ENCODE measurements around the gene ATIC. TPM values are rescaled to one million over a fixed set of nuclear protein-coding genes. Genes with fewer than 3 reads are reported as not detected.
A peak's percentile ranks its signal among the peaks of the same experiment; 100 is the strongest.

ATIC gene
- total and polyA plus RNA-seq, 3 experiments from 2014 or later = 151 to 315 (median 298) TPM

- Histone ChIP-seq H3K27me3 (ENCODE audit: insufficient read depth, low read length, poor library complexity, severe bottlenecking) (no peaks in the 10 kb centered on the region), H3K4me3 (ENCODE audit: low read length) (no peak overlapping the region), H3K9me3 (ENCODE audit: low read length) (no peaks in the 10 kb centered on the region), H3K4me1 (ENCODE audit: insufficient read depth, low read length) (no peaks in the 10 kb centered on the region), H3K36me3 (ENCODE audit: insufficient read depth, low read length) (no peaks in the 10 kb centered on the region), H3K27ac (ENCODE audit: low read depth, low read length) (no peak overlapping the region)
- Mint-ChIP-seq H3K9me3 (no peaks in the 10 kb centered on the region), H3K27me3 (no peaks in the 10 kb centered on the region), H3K4me3 (no peak overlapping the region), H3K36me3 (peaks cover 6 to 18% (median 8%) of the 10 kb centered on the region in 3 donors), H3K4me1 (no peaks in the 10 kb centered on the region), H3K27ac (peak overlapping the region in 1 of 8 donors; percentile 37)
- CTCF ChIA-PET = no interaction called here
- no peak for DNase-seq
- POLR2A ChIA-PET = no interaction called here
Measured at GRCh38 chr2:215370112-215370965, 58.5 kb downstream of the ATIC start.

- CTCF ChIA-PET = no interaction called here
- POLR2A ChIA-PET = no interaction called here
Measured at GRCh38 chr2:215371915-215372897, 60.3 kb downstream of the ATIC start.

GRCh38 chr2:215372968-215373649 lies 61.2 kb downstream of the ATIC start:
- H3K27ac ChIP-seq (ENCODE audit: low read depth, low read length) = no peak overlapping the region
- no peaks in the 10 kb centered on the region for H3K27me3 Mint-ChIP-seq
- no peaks in the 10 kb centered on the region for H3K9me3 ChIP-seq (ENCODE audit: low read length)
- H3K27ac Mint-ChIP-seq = no peak overlapping the region
- DNase-seq = no peak
- H3K4me1 Mint-ChIP-seq = no peaks in the 10 kb centered on the region
- CTCF ChIA-PET = no interaction called here
- H3K36me3 ChIP-seq (ENCODE audit: insufficient read depth, low read length) = no peaks in the 10 kb centered on the region
- H3K4me1 ChIP-seq (ENCODE audit: insufficient read depth, low read length) = no peaks in the 10 kb centered on the region
- H3K9me3 Mint-ChIP-seq = no peaks in the 10 kb centered on the region
- no peaks in the 10 kb centered on the region for H3K27me3 ChIP-seq (ENCODE audit: insufficient read depth, low read length, poor library complexity, severe bottlenecking)
- no peak overlapping the region for H3K4me3 ChIP-seq (ENCODE audit: low read length)
- no peak overlapping the region for H3K4me3 Mint-ChIP-seq
- H3K36me3 Mint-ChIP-seq = peaks cover 0 to 9% (median 4%) of the 10 kb centered on the region in 3 donors
- POLR2A ChIA-PET = no interaction called here

More at GRCh38 chr2:215371915-215372897, 60.3 kb downstream of the ATIC start:
- no peaks in the 10 kb centered on the region for H3K4me1 Mint-ChIP-seq
- no peak overlapping the region for H3K27ac ChIP-seq (ENCODE audit: low read depth, low read length)
- H3K27ac Mint-ChIP-seq = no peak overlapping the region
- no peaks in the 10 kb centered on the region for H3K9me3 Mint-ChIP-seq
- H3K4me3 Mint-ChIP-seq = no peak overlapping the region
- H3K4me3 ChIP-seq (ENCODE audit: low read length) = no peak overlapping the region
- no peaks in the 10 kb centered on the region for H3K4me1 ChIP-seq (ENCODE audit: insufficient read depth, low read length)
- no peak for DNase-seq
- H3K27me3 Mint-ChIP-seq = no peaks in the 10 kb centered on the region
- H3K9me3 ChIP-seq (ENCODE audit: low read length) = no peaks in the 10 kb centered on the region
- no peaks in the 10 kb centered on the region for H3K27me3 ChIP-seq (ENCODE audit: insufficient read depth, low read length, poor library complexity, severe bottlenecking)
- H3K36me3 Mint-ChIP-seq = peaks cover under 1 to 13% (median 4%) of the 10 kb centered on the region in 3 donors
- no peaks in the 10 kb centered on the region for H3K36me3 ChIP-seq (ENCODE audit: insufficient read depth, low read length)

- peaks cover 0 to 9% (median 4%) of the 10 kb centered on the region in 3 donors for H3K36me3 Mint-ChIP-seq
- no peak for DNase-seq
- H3K27ac ChIP-seq (ENCODE audit: low read depth, low read length) = no peak overlapping the region
- no peaks in the 10 kb centered on the region for H3K4me1 Mint-ChIP-seq
- H3K9me3 Mint-ChIP-seq = no peaks in the 10 kb centered on the region
- H3K4me1 ChIP-seq (ENCODE audit: insufficient read depth, low read length) = no peaks in the 10 kb centered on the region
- no peak overlapping the region for H3K4me3 ChIP-seq (ENCODE audit: low read length)
- ChIA-PET CTCF (no interaction called here), POLR2A (no interaction called here)
- no peaks in the 10 kb centered on the region for H3K9me3 ChIP-seq (ENCODE audit: low read length)
- no peaks in the 10 kb centered on the region for H3K27me3 Mint-ChIP-seq
- no peaks in the 10 kb centered on the region for H3K36me3 ChIP-seq (ENCODE audit: insufficient read depth, low read length)
- H3K4me3 Mint-ChIP-seq = no peak overlapping the region
- H3K27me3 ChIP-seq (ENCODE audit: insufficient read depth, low read length, poor library complexity, severe bottlenecking) = no peaks in the 10 kb centered on the region
- no peak overlapping the region for H3K27ac Mint-ChIP-seq
Measured at GRCh38 chr2:215374002-215374401, 62.1 kb downstream of the ATIC start.

- POLR2A ChIA-PET = no interaction called here
- H3K27ac ChIP-seq (ENCODE audit: low read depth, low read length) = no peak overlapping the region
- no peaks in the 10 kb centered on the region for H3K27me3 Mint-ChIP-seq
- H3K36me3 ChIP-seq (ENCODE audit: insufficient read depth, low read length) = no peaks in the 10 kb centered on the region
- no peaks in the 10 kb centered on the region for H3K9me3 ChIP-seq (ENCODE audit: low read length)
- no peak overlapping the region for H3K4me3 ChIP-seq (ENCODE audit: low read length)
- no peak overlapping the region for H3K27ac Mint-ChIP-seq
- no peaks in the 10 kb centered on the region for H3K4me1 Mint-ChIP-seq
- H3K4me3 Mint-ChIP-seq = no peak overlapping the region
- H3K36me3 Mint-ChIP-seq = peaks cover 0 to 9% (median 4%) of the 10 kb centered on the region in 3 donors
- no peaks in the 10 kb centered on the region for H3K27me3 ChIP-seq (ENCODE audit: insufficient read depth, low read length, poor library complexity, severe bottlenecking)
- H3K9me3 Mint-ChIP-seq = no peaks in the 10 kb centered on the region
- CTCF ChIA-PET = no interaction called here
- no peaks in the 10 kb centered on the region for H3K4me1 ChIP-seq (ENCODE audit: insufficient read depth, low read length)
- no peak for DNase-seq
Measured at GRCh38 chr2:215374642-215375466, 63.0 kb downstream of the ATIC start.

- Histone ChIP-seq H3K27me3 (ENCODE audit: insufficient read depth, low read length, poor library complexity, severe bottlenecking) (no peaks in the 10 kb centered on the region), H3K36me3 (ENCODE audit: insufficient read depth, low read length) (no peaks in the 10 kb centered on the region), H3K27ac (ENCODE audit: low read depth, low read length) (no peak overlapping the region), H3K4me3 (ENCODE audit: low read length) (no peak overlapping the region), H3K4me1 (ENCODE audit: insufficient read depth, low read length) (no peaks in the 10 kb centered on the region), H3K9me3 (ENCODE audit: low read length) (no peaks in the 10 kb centered on the region)
- ChIA-PET POLR2A (no interaction called here), CTCF (no interaction called here)
- Mint-ChIP-seq H3K27ac (no peak overlapping the region), H3K9me3 (no peaks in the 10 kb centered on the region), H3K4me3 (no peak overlapping the region), H3K36me3 (peaks cover 0 to 9% (median 4%) of the 10 kb centered on the region in 3 donors), H3K27me3 (no peaks in the 10 kb centered on the region), H3K4me1 (no peaks in the 10 kb centered on the region)
- DNase-seq = no peak
Measured at GRCh38 chr2:215375467-215375830, 63.6 kb downstream of the ATIC start.

- H3K4me1 ChIP-seq (ENCODE audit: insufficient read depth, low read length) = no peaks in the 10 kb centered on the region
- Mint-ChIP-seq H3K4me1 (no peaks in the 10 kb centered on the region), H3K36me3 (peaks cover 0 to 9% (median 4%) of the 10 kb centered on the region in 3 donors), H3K27me3 (no peaks in the 10 kb centered on the region), H3K27ac (no peak overlapping the region), H3K4me3 (no peak overlapping the region), H3K9me3 (no peaks in the 10 kb centered on the region)
- ChIA-PET CTCF (no interaction called here), POLR2A (no interaction called here)
- no peaks in the 10 kb centered on the region for H3K36me3 ChIP-seq (ENCODE audit: insufficient read depth, low read length)
- H3K27ac ChIP-seq (ENCODE audit: low read depth, low read length) = no peak overlapping the region
- no peak overlapping the region for H3K4me3 ChIP-seq (ENCODE audit: low read length)
- no peaks in the 10 kb centered on the region for H3K9me3 ChIP-seq (ENCODE audit: low read length)
- DNase-seq = no peak
- no peaks in the 10 kb centered on the region for H3K27me3 ChIP-seq (ENCODE audit: insufficient read depth, low read length, poor library complexity, severe bottlenecking)
Measured at GRCh38 chr2:215376103-215376780, 64.4 kb downstream of the ATIC start.

Data from CD8-positive, alpha-beta memory T cell (primary cell).